Measurements from ENCODE around the gene SOCS6. TPM values are rescaled to one million over a fixed set of nuclear protein-coding genes. Genes with fewer than 3 reads are reported as not detected.

The SOCS6 gene
- total and polyA plus RNA-seq, 2 of the 13 experiments (the other 11 are each of a cell fraction or from before 2014, with no cell fraction given) = 18.6 to 38.3 TPM

DNA sequence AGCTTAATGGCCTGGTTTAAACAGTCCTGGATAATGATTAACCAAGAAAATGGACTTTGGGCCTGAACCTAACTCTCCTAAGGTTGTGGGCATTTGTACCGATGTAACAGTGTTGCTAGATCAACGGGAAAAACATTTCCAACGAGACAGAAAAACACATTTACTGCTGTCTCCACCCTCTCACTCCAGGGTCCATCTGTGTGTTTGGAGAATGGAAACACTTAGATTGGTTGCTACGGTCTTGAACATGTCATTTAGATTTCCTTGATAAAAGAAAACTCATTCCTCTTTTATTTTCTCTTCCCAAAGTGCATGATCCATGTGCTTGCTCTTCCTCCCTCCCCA lies 88.0 kb downstream of the SOCS6 start (continued):
- 0 out of 2 replicates have a peak, but pooled peaks have one; percentile 6 for TF ChIP-seq ZNF160 (CRISPR knock-in tag; IDR thresholded peaks at IDR 0.05)
- TF ChIP-seq CEBPZ (IDR thresholded peaks at IDR 0.05; ENCODE audit: low read length) = no peak
- peak; percentile 85 for TF ChIP-seq GATAD2A (CRISPR knock-in tag; IDR thresholded peaks at IDR 0.05)
- peak; percentile 89 for TF ChIP-seq HNF4G (IDR thresholded peaks at IDR 0.05; ENCODE audit: borderline replicate concordance, low read depth, low read length)
- TF ChIP-seq HNF4G (CRISPR knock-in tag; IDR thresholded peaks at IDR 0.05; ENCODE audit: borderline replicate concordance, low read depth) = peak; percentile 53; the same call in 1 of the 2 replicates
- TF ChIP-seq IRF2 (CRISPR knock-in tag; IDR thresholded peaks at IDR 0.05) = peak; percentile 72
- TF ChIP-seq ZNF451 (CRISPR knock-in tag; IDR thresholded peaks at IDR 0.05) = no peak
- TF ChIP-seq ZNF558 (CRISPR knock-in tag; IDR thresholded peaks at IDR 0.05; ENCODE audit: borderline replicate concordance) = no peak
- TF ChIP-seq YEATS4 (CRISPR knock-in tag; IDR thresholded peaks at IDR 0.05; ENCODE audit: borderline replicate concordance) = no peak
- no peak for TF ChIP-seq AGO2 (optimal IDR thresholded peaks at IDR 0.05; ENCODE audit: low read depth, low read length)
- no peak for TF ChIP-seq CHCHD3 (CRISPR knock-in tag; IDR thresholded peaks at IDR 0.05)
- no peak for TF ChIP-seq TCF12 (IDR thresholded peaks at IDR 0.05)
- TF ChIP-seq TCF12 (CRISPR knock-in tag; IDR thresholded peaks at IDR 0.05) = no peak
- no peak for TF ChIP-seq KLF15 (CRISPR knock-in tag; IDR thresholded peaks at IDR 0.05; ENCODE audit: borderline replicate concordance)
- TF ChIP-seq ZNF615 (CRISPR knock-in tag; IDR thresholded peaks at IDR 0.05; ENCODE audit: borderline replicate concordance) = no peak
- TF ChIP-seq ZSCAN9 (CRISPR knock-in tag; IDR thresholded peaks at IDR 0.05; ENCODE audit: borderline replicate concordance) = no peak; the same call in 1 of the 2 replicates
- TF ChIP-seq, protein P1, sequence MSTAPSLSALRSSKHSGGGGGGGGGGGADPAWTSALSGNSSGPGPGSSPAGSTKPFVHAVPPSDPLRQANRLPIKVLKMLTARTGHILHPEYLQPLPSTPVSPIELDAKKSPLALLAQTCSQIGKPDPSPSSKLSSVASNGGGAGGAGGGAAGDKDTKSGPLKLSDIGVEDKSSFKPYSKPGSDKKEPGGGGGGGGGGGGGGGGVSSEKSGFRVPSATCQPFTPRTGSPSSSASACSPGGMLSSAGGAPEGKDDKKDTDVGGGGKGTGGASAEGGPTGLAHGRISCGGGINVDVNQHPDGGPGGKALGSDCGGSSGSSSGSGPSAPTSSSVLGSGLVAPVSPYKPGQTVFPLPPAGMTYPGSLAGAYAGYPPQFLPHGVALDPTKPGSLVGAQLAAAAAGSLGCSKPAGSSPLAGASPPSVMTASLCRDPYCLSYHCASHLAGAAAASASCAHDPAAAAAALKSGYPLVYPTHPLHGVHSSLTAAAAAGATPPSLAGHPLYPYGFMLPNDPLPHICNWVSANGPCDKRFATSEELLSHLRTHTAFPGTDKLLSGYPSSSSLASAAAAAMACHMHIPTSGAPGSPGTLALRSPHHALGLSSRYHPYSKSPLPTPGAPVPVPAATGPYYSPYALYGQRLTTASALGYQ (CRISPR knock-in tag; IDR thresholded peaks at IDR 0.05) = peak; percentile 17; the same call in 1 of the 2 replicates
- no peak for TF ChIP-seq PREB (CRISPR knock-in tag; IDR thresholded peaks at IDR 0.05)
- no peak for TF ChIP-seq HNRNPL (IDR thresholded peaks at IDR 0.05; ENCODE audit: low read depth, low read length)
- TF ChIP-seq GATA4 (IDR thresholded peaks at IDR 0.05; ENCODE audit: borderline replicate concordance, low read depth) = no peak
- TF ChIP-seq HOXA7 (CRISPR knock-in tag; IDR thresholded peaks at IDR 0.05) = no peak
- no peak for TF ChIP-seq ZNF709 (CRISPR knock-in tag; IDR thresholded peaks at IDR 0.05)
- TF ChIP-seq SMARCC2 (IDR thresholded peaks at IDR 0.05) = no peak
- TF ChIP-seq ZNF776 (CRISPR knock-in tag; IDR thresholded peaks at IDR 0.05) = no peak
- no peak for TF ChIP-seq GPBP1L1 (CRISPR knock-in tag; IDR thresholded peaks at IDR 0.05)
- TF ChIP-seq RXRB (CRISPR knock-in tag; IDR thresholded peaks at IDR 0.05; ENCODE audit: borderline replicate concordance) = peak; percentile 83; the same call in 1 of the 2 replicates

All from HepG2 (cell line).